SK-N-SH (cell line): Measurements from ENCODE around the gene SERPINB12. TPM values are rescaled to one million over a fixed set of nuclear protein-coding genes. Genes with fewer than 3 reads are reported as not detected.

Experiments used
- CTCF ChIA-PET: fragments of 300-600, 350-600 bp; formaldehyde crosslinking; extraction: SDS; loops from one replicate; lab custom pipeline; 2021; lab: Yijun Ruan, JAX
- POLR2A ChIA-PET: fragments of 350-600 bp; sonication (Branson Sonifier 250); formaldehyde crosslinking; extraction: SDS; loops from one replicate; lab custom pipeline; 2020; ENCODE audit warnings: antibody characterized with exemption, inconsistent platforms; lab: Yijun Ruan, JAX
- DNase-seq: peaks from one replicate; pipeline ENCODE4 v3.0.0; 2012
- H2AFZ ChIP-seq: fragments of 200-600 bp; sonication (generic); 2 replicates; pipeline ENCODE4 v1.8.1; 2016; ENCODE audit warnings: antibody characterized with exemption, mild to moderate bottlenecking, low read depth
- H3F3A ChIP-seq: fragments of 200-600 bp; sonication (generic); replicated peaks from 2 replicates; pipeline ENCODE3; 2016; ENCODE audit warnings: antibody characterized with exemption, mild to moderate bottlenecking; ENCODE audit not compliant: insufficient read depth
- H3K27ac ChIP-seq, 2 experiments: fragments of 200-500 bp in 1 of 2; fragments of 200-600 bp in 1 of 2; sonication (Bioruptor generic) in 1 of 2; sonication (generic), shearing (Covaris generic) in 1 of 2; 2 replicates each; pipeline versions ENCODE4 v1.5.1 to v1.6.1; 2014 to 2016; ENCODE audit warnings: low read depth in 2 of 2, inconsistent platforms in 1 of 2, low read length in 1 of 2, mild to moderate bottlenecking in 1 of 2, mixed read lengths in 1 of 2
- H3K27me3 ChIP-seq: fragments of 200-600 bp; sonication (generic), shearing (Covaris generic); 2 replicates; pipeline ENCODE4 v1.6.1; 2016; ENCODE audit warnings: mixed run types; ENCODE audit not compliant: insufficient read depth
- H3K36me3 ChIP-seq, 2 experiments: fragments of 200-500 bp in 1 of 2; fragments of 200-600 bp in 1 of 2; sonication (Bioruptor generic) in 1 of 2; sonication (generic) in 1 of 2; replicated peaks in 1 of 2; 2 replicates each; pipeline versions ENCODE3 to v1.5.1; 2014 to 2016; ENCODE audit warnings: low read length in 1 of 2, mild to moderate bottlenecking in 1 of 2; ENCODE audit not compliant: insufficient read depth in 2 of 2, control insufficient read depth in 1 of 2
- H3K4me1 ChIP-seq, 2 experiments: fragments of 200-500 bp in 1 of 2; fragments of 200-600 bp in 1 of 2; sonication (Bioruptor generic) in 1 of 2; sonication (generic), shearing (Covaris generic) in 1 of 2; 2 replicates each; pipeline versions ENCODE4 v1.5.1 to v1.6.1; 2014 to 2016; ENCODE audit warnings: low read depth in 1 of 2, low read length in 1 of 2, mixed run types in 1 of 2; ENCODE audit not compliant: insufficient read depth in 2 of 2, control insufficient read depth in 1 of 2
- H3K4me2 ChIP-seq: fragments of 200-600 bp; sonication (generic), shearing (Covaris generic); 2 replicates; pipeline ENCODE4 v1.6.1; 2017; ENCODE audit warnings: mixed run types
- H3K4me3 ChIP-seq, 2 experiments: fragments of 200-500 bp in 1 of 2; fragments of 200-600 bp in 1 of 2; sonication (Bioruptor generic) in 1 of 2; sonication (generic), shearing (Covaris generic) in 1 of 2; 2 replicates each; pipeline versions ENCODE4 v1.5.1 to v1.8.1; 2014 to 2016; ENCODE audit warnings: low read depth in 2 of 2, inconsistent platforms in 1 of 2, low read length in 1 of 2, mild to moderate bottlenecking in 1 of 2, mixed read lengths in 1 of 2, moderate library complexity in 1 of 2
- H3K79me2 ChIP-seq: fragments of 200-600 bp; sonication (generic); 2 replicates; pipeline ENCODE4 v1.8.1; 2017; ENCODE audit warnings: mild to moderate bottlenecking; ENCODE audit not compliant: insufficient read depth
- H3K9ac ChIP-seq: fragments of 200-600 bp; sonication (generic); 2 replicates; pipeline ENCODE4 v1.6.1; 2017; ENCODE audit warnings: mixed run types
- H3K9me2 ChIP-seq: fragments of 200-600 bp; sonication (generic); 2 replicates; pipeline ENCODE4 v1.6.1; 2017; ENCODE audit warnings: mixed run types
- H3K9me3 ChIP-seq: fragments of 200-600 bp; sonication (generic); 2 replicates; pipeline ENCODE4 v1.6.1; 2017; ENCODE audit warnings: mixed run types, mild to moderate bottlenecking, moderate library complexity
- H4K20me1 ChIP-seq: fragments of 200-600 bp; sonication (generic); 2 replicates; pipeline ENCODE4 v1.6.1; 2017; ENCODE audit warnings: mild to moderate bottlenecking, mixed run types; ENCODE audit not compliant: insufficient read depth
- CHD2 ChIP-seq: fragments of 150-350 bp; IDR thresholded peaks from 2 replicates; pipeline ENCODE4 v1.6.1; 2018; ENCODE audit warnings: low read length; ENCODE audit not compliant: partially characterized antibody
- CTCF ChIP-seq: fragments of 200-600 bp; sonication (generic); IDR thresholded peaks from 2 replicates; pipeline ENCODE4 v1.6.1; 2017; ENCODE audit warnings: antibody characterized with exemption, mild to moderate bottlenecking, moderate library complexity
- ELF1 ChIP-seq: IDR thresholded peaks from 2 replicates; pipeline ENCODE4 v1.4.0; 2012
- FOSL2 ChIP-seq: IDR thresholded peaks from 2 replicates; pipeline ENCODE4 v1.4.0; 2012; ENCODE audit warnings: low read depth, mild to moderate bottlenecking, moderate library complexity, borderline replicate concordance
- GABPA ChIP-seq: IDR thresholded peaks from 2 replicates; pipeline ENCODE4 v1.4.0; 2012; ENCODE audit warnings: low read depth, mild to moderate bottlenecking
- IRF3 ChIP-seq: fragments of 150-350 bp; IDR thresholded peaks from 2 replicates; pipeline ENCODE4 v1.6.1; 2016; ENCODE audit warnings: mild to moderate bottlenecking, low read depth, low read length
- MAX ChIP-seq: IDR thresholded peaks from 2 replicates; pipeline ENCODE4 v1.4.0; 2012; ENCODE audit warnings: low read depth
- MEF2A ChIP-seq: IDR thresholded peaks from 2 replicates; pipeline ENCODE4 v1.4.0; 2012; ENCODE audit warnings: low read depth, borderline replicate concordance
- RAD21 ChIP-seq: IDR thresholded peaks from 2 replicates; pipeline ENCODE4 v1.6.1; 2012; ENCODE audit warnings: mild to moderate bottlenecking, low read length
- REST ChIP-seq: IDR thresholded peaks from 2 replicates; pipeline ENCODE4 v1.6.1; 2012; ENCODE audit warnings: mild to moderate bottlenecking, low read depth, low read length, moderate library complexity
- RXRA ChIP-seq: IDR thresholded peaks from 2 replicates; pipeline ENCODE4 v1.4.0; 2012; ENCODE audit warnings: low read depth, mild to moderate bottlenecking, borderline replicate concordance
- SIN3A ChIP-seq: IDR thresholded peaks from 2 replicates; pipeline ENCODE4 v1.6.1; 2012; ENCODE audit warnings: low read depth, mild to moderate bottlenecking, low read length, moderate library complexity, borderline replicate concordance
- SMC3 ChIP-seq: IDR thresholded peaks from 2 replicates; pipeline ENCODE4 v1.6.1; 2012; ENCODE audit warnings: low read depth, low read length, improper control_type of control experiment
- TAF1 ChIP-seq: IDR thresholded peaks from 2 replicates; pipeline ENCODE4 v1.6.1; 2012; ENCODE audit warnings: low read depth, mild to moderate bottlenecking, low read length, moderate library complexity, borderline replicate concordance
- USF1 ChIP-seq: IDR thresholded peaks from 2 replicates; pipeline ENCODE4 v1.4.0; 2012; ENCODE audit warnings: low read depth, borderline replicate concordance
- USF2 ChIP-seq: fragments of 150-350 bp; IDR thresholded peaks from 2 replicates; pipeline ENCODE4 v1.6.1; 2017; ENCODE audit warnings: antibody characterized with exemption, low read length, low read depth, borderline replicate concordance
- WGBS: methylation state at CpG from one replicate; pipeline ENCODE4 v1.1.6; 2017; ENCODE audit warnings: low lambda C conversion rate; 5-methylcytosine and 5-hydroxymethylcytosine counted together
- polyA plus RNA-seq, 3 experiments: library from polyadenylated mRNA; depleted of rRNA; stranded (reverse); fragments of >200 nt; gene quantifications; 2 replicates each; pipeline ENCODE4 v1.2.3, GENCODE V29; 2012
- TF ChIP-seq, protein P1 (sequence below): IDR thresholded peaks from 2 replicates; pipeline ENCODE4; 2012

SERPINB12 gene
- polyA plus RNA-seq, 1 of the 3 experiments (the other 2 are of a cell fraction) = not detected

DNA sequence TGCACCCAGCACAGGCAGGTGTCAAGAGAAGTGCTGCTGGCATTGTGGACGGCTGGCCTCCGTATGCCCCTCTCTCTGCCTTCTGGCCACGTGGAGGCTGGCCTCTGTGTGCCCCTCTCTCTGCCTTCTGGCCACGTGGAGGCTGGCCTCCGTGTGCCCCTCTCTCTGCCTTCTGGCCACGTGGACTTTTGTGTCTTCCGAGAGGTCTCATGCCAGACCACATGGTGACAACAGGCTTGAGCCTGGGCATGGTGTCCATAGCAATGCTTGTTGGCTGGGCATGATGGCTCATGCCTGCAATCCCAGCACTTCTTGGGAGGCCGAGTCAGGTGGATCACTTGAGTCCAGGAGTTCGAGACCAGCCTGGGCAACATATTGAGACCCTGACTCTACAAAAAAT, 25.7 kb downstream of the SERPINB12 start:
- CTCF ChIA-PET = interaction anchor here (0.6 to 5.1 kb wide), 3 partner anchors 11 to 551 kb away, joined by 3 to 28 read pairs (median 13); no protein-coding TSS in a partner anchor
- DNase-seq = no peak
- Histone ChIP-seq H4K20me1 (no peaks in the 10 kb centered on the region), H3K9me2 (peaks cover 3% of the 10 kb centered on the region; the same call in 1 of the 2 replicates)
- TF ChIP-seq SIN3A (no peak), MEF2A (no peak), FOSL2 (no peak), USF2 (no peak), SMC3 (no peak), RAD21 (no peak), USF1 (no peak), IRF3 (no peak), MAX (no peak)
- TF ChIP-seq, protein P1, sequence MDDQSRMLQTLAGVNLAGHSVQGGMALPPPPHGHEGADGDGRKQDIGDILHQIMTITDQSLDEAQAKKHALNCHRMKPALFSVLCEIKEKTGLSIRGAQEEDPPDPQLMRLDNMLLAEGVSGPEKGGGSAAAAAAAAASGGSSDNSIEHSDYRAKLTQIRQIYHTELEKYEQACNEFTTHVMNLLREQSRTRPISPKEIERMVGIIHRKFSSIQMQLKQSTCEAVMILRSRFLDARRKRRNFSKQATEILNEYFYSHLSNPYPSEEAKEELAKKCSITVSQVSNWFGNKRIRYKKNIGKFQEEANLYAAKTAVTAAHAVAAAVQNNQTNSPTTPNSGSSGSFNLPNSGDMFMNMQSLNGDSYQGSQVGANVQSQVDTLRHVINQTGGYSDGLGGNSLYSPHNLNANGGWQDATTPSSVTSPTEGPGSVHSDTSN = no peak
- TF ChIP-seq, all 33 proteins: peak for 0
- no peak overlapping the region for H2AFZ ChIP-seq
- no peaks in the 10 kb centered on the region for H3K79me2 ChIP-seq
- POLR2A ChIA-PET = no interaction called here
- no peak overlapping the region for H3K4me3 ChIP-seq
- H3K27me3 ChIP-seq = peaks cover 16% of the 10 kb centered on the region; the same call in 1 of the 2 replicates
- no peaks in the 10 kb centered on the region for H3K4me1 ChIP-seq
- no peak overlapping the region for H3K27ac ChIP-seq
- H3K9me3 ChIP-seq = no peaks in the 10 kb centered on the region
- no peaks in the 10 kb centered on the region for H3K36me3 ChIP-seq
- no peaks in the 10 kb centered on the region for H3F3A ChIP-seq
- WGBS = 6% methylated on average over 9 of the region's 9 CpGs
- H3K9ac ChIP-seq = no peak overlapping the region
- no peak overlapping the region for H3K4me2 ChIP-seq

DNA sequence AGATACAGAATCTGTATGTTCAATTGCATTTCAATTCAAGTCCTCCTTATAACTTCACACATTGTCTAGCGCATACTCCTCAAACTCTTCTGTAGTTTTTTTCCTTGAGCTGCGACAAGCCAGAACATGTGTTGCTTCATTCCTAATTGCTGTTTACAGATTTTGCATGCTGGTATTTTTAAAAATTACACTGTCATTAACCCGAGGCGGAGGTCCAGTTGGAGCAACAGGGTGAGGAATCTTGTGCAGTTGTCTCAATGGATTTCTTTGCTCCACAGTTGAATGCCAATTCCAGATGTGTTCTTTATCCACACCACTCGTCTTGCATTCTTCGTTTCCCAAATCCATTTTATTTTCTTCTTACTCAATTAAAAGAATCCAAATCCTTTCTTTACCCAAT, 28.6 kb downstream of the SERPINB12 start:
- H3K4me3 ChIP-seq = no peak overlapping the region
- H3K79me2 ChIP-seq = no peaks in the 10 kb centered on the region
- peaks cover 3% of the 10 kb centered on the region; the same call in 1 of the 2 replicates for H3K9me2 ChIP-seq
- no peaks in the 10 kb centered on the region for H3K4me1 ChIP-seq
- CTCF ChIA-PET = interaction anchor here (1.6 kb wide), 1 partner anchor 52 kb away, joined by 7 read pairs; no protein-coding TSS in a partner anchor
- no peak overlapping the region for H3K4me2 ChIP-seq
- H3F3A ChIP-seq = no peaks in the 10 kb centered on the region
- H3K36me3 ChIP-seq = no peaks in the 10 kb centered on the region
- no peaks in the 10 kb centered on the region for H4K20me1 ChIP-seq
- 27% methylated on average over 6 of the region's 6 CpGs for WGBS
- DNase-seq = no peak
- H2AFZ ChIP-seq = no peak overlapping the region
- H3K9me3 ChIP-seq = no peaks in the 10 kb centered on the region
- POLR2A ChIA-PET = no interaction called here
- H3K9ac ChIP-seq = no peak overlapping the region
- H3K27me3 ChIP-seq = peaks cover 16% of the 10 kb centered on the region; the same call in 1 of the 2 replicates
- no peak overlapping the region for H3K27ac ChIP-seq
- TF ChIP-seq REST (no peak), GABPA (no peak), ELF1 (no peak), USF2 (no peak), CHD2 (no peak), CTCF (no peak), RXRA (no peak), TAF1 (no peak)
